GM12875 (cell line): ENCODE results near the gene C5AR2.

ENCODE experiments used
- H3K4me3 ChIP-seq: one replicate; pipeline ENCODE4 v1.5.1; 2011; ENCODE audit warnings: low read depth, low read length, control low read depth
- CTCF ChIP-seq: IDR thresholded peaks from 2 replicates; pipeline ENCODE4 v1.5.1; 2011; ENCODE audit warnings: low read depth, mild to moderate bottlenecking, control low read depth, inconsistent platforms, low read length, moderate library complexity, borderline replicate concordance; ENCODE audit not compliant: insufficient read depth

The C5AR2 gene

GRCh38 chr19:47374876-47375693 lies 43.1 kb downstream of the C5AR2 start:
- no peak for TF ChIP-seq CTCF
- H3K4me3 ChIP-seq, result no peak overlapping the region

GRCh38 chr19:47375694-47376588 lies 44.0 kb downstream of the C5AR2 start:
- no peak overlapping the region for H3K4me3 ChIP-seq
- no peak for TF ChIP-seq CTCF

GRCh38 chr19:47376589-47377144 lies 44.7 kb downstream of the C5AR2 start:
- no peak for TF ChIP-seq CTCF
- H3K4me3 ChIP-seq, result no peak overlapping the region

GRCh38 chr19:47377208-47377701 lies 45.3 kb downstream of the C5AR2 start:
- no peak for TF ChIP-seq CTCF
- H3K4me3 ChIP-seq, result no peak overlapping the region

GRCh38 chr19:47377801-47378200 lies 45.8 kb downstream of the C5AR2 start:
- no peak for TF ChIP-seq CTCF
- no peak overlapping the region for H3K4me3 ChIP-seq

- no peak overlapping the region for H3K4me3 ChIP-seq
- no peak for TF ChIP-seq CTCF
Measured at GRCh38 chr19:47378246-47378645, 46.3 kb downstream of the C5AR2 start.
